Activated gamma-delta T cell (primary cell): ENCODE data around the gene FAM163A.

ENCODE experiments used
- DNase-seq: peaks from one replicate; lab custom pipeline; 2025; lab: John Stamatoyannopoulos, UW

FAM163A gene

GRCh38 chr1:179750630-179751029 lies 7.5 kb downstream of the FAM163A start:
- no peak for DNase-seq

GRCh38 chr1:179753061-179753460 lies 10.0 kb downstream of the FAM163A start:
- no peak for DNase-seq

- DNase-seq, result no peak
These were observed 11.0 kb downstream of the FAM163A start for GRCh38 chr1:179754041-179754624.

- no peak for DNase-seq
These were observed 14.8 kb downstream of the FAM163A start for GRCh38 chr1:179757933-179758332.

- DNase-seq, result no peak
These were observed 17.4 kb downstream of the FAM163A start for GRCh38 chr1:179760521-179760920.

- DNase-seq, result no peak
These were observed 18.2 kb downstream of the FAM163A start for GRCh38 chr1:179761296-179761695.

- no peak for DNase-seq
These were observed 19.0 kb downstream of the FAM163A start for GRCh38 chr1:179761846-179762640.

- no peak for DNase-seq
These were observed 24.1 kb downstream of the FAM163A start for GRCh38 chr1:179767177-179767581.

GRCh38 chr1:179767996-179768395 lies 24.9 kb downstream of the FAM163A start:
- DNase-seq, result no peak

GRCh38 chr1:179770887-179771502 lies 27.9 kb downstream of the FAM163A start:
- no peak for DNase-seq

GRCh38 chr1:179773264-179773663 lies 30.2 kb downstream of the FAM163A start:
- no peak for DNase-seq

- no peak for DNase-seq
These were observed 30.9 kb downstream of the FAM163A start for GRCh38 chr1:179774000-179774399.

GRCh38 chr1:179774566-179774965 lies 31.5 kb downstream of the FAM163A start:
- DNase-seq, result no peak

- DNase-seq, result no peak
These were observed 31.9 kb downstream of the FAM163A start for GRCh38 chr1:179775009-179775408.

GRCh38 chr1:179776831-179777230 lies 33.7 kb downstream of the FAM163A start:
- no peak for DNase-seq

- no peak for DNase-seq
These were observed 34.6 kb downstream of the FAM163A start for GRCh38 chr1:179777731-179778130.

GRCh38 chr1:179779645-179780272 lies 36.7 kb downstream of the FAM163A start:
- DNase-seq, result no peak

GRCh38 chr1:179781962-179782361 lies 38.9 kb downstream of the FAM163A start:
- DNase-seq, result no peak

- DNase-seq, result no peak
These were observed 41.9 kb downstream of the FAM163A start for GRCh38 chr1:179785031-179785431.

GRCh38 chr1:179785728-179786127 lies 42.6 kb downstream of the FAM163A start:
- no peak for DNase-seq

- DNase-seq, result no peak
These were observed 44.0 kb downstream of the FAM163A start for GRCh38 chr1:179786815-179787685.

- no peak for DNase-seq
These were observed 45.2 kb downstream of the FAM163A start for GRCh38 chr1:179788259-179788658.
